GM12878 (cell line): ENCODE data around the gene ARL15.

ENCODE experiments used
- ATF2 ChIP-seq: IDR thresholded peaks from 2 replicates; pipeline ENCODE4 v1.6.1; 2012; ENCODE audit warnings: low read length, inconsistent platforms
- CEBPB ChIP-seq, 2 experiments: fragments of 150-350 bp in 1 of 2; IDR thresholded peaks; 2 replicates each; pipeline ENCODE4 v1.6.1; 2012 to 2014; ENCODE audit warnings: low read depth in 2 of 2, low read length in 2 of 2, borderline replicate concordance in 1 of 2, inconsistent platforms in 1 of 2
- CREB1 ChIP-seq: IDR thresholded peaks from 2 replicates; pipeline ENCODE4 v1.6.1; 2012; ENCODE audit warnings: low read depth, mild to moderate bottlenecking, inconsistent platforms
- CREM ChIP-seq: IDR thresholded peaks from 2 replicates; pipeline ENCODE4 v1.6.1; 2014; ENCODE audit warnings: antibody characterized with exemption, low read depth
- CTCF ChIP-seq, 3 experiments: IDR thresholded peaks in 2 of 3; conservative IDR thresholded peaks in 1 of 3; 2 replicates each; pipeline ENCODE4 v1.5.1; 2011; ENCODE audit warnings: low read depth in 3 of 3, low read length in 3 of 3, mild to moderate bottlenecking in 3 of 3, control low read depth in 2 of 3, moderate library complexity in 2 of 3, inconsistent platforms in 1 of 3, mixed read lengths in 1 of 3; ENCODE audit not compliant: control insufficient read depth in 2 of 3, insufficient read depth in 1 of 3; ENCODE audit errors: extremely low read depth in 1 of 3
- EZH2 ChIP-seq: IDR thresholded peaks from 2 replicates; pipeline ENCODE4 v1.6.1; 2012; ENCODE audit warnings: low read depth, mild to moderate bottlenecking, control low read depth, inconsistent platforms, low read length, borderline replicate concordance; ENCODE audit not compliant: control insufficient read depth
- GABPA ChIP-seq: IDR thresholded peaks from 2 replicates; pipeline ENCODE4 v1.6.1; 2014; ENCODE audit warnings: antibody characterized with exemption, low read depth, mild to moderate bottlenecking, inconsistent platforms
- MAX ChIP-seq: IDR thresholded peaks from 2 replicates; pipeline ENCODE4 v1.6.1; 2012; ENCODE audit warnings: low read depth, low read length, improper control_type of control experiment
- POLR2A ChIP-seq: IDR thresholded peaks from 2 replicates; pipeline ENCODE4 v1.6.1; 2011; ENCODE audit warnings: low read depth, mild to moderate bottlenecking, low read length
- PRDM15 ChIP-seq: fragments of 450-650 bp; formaldehyde crosslinking; IDR thresholded peaks from 2 replicates; pipeline ENCODE4 v1.4.0; 2020; ENCODE audit warnings: mild to moderate bottlenecking, moderate library complexity
- SP1 ChIP-seq: IDR thresholded peaks from one replicate; pipeline ENCODE4 v1.6.1; 2011; ENCODE audit warnings: low read depth, low read length
- TBL1XR1 ChIP-seq: IDR thresholded peaks from 2 replicates; pipeline ENCODE4 v1.6.1; 2012; ENCODE audit warnings: low read depth, low read length, improper control_type of control experiment

- TF ChIP-seq TBL1XR1 (no peak), ATF2 (no peak), CTCF (IDR thresholded peaks at IDR 0.05 in 2 of 3, conservative IDR thresholded peaks at IDR 0.05 in 1 of 3; ENCODE audit: control insufficient read depth in 2 of 3, extremely low read depth in 1 of 3, insufficient read depth in 1 of 3, low read depth in 3 of 3, low read length in 3 of 3) (no peak), EZH2 (no peak), GABPA (no peak), CREB1 (no peak), PRDM15 (no peak), MAX (no peak), CEBPB (IDR thresholded peaks at IDR 0.05; ENCODE audit: borderline replicate concordance in 1 of 2, low read depth in 2 of 2, low read length in 2 of 2) (no peak), SP1 (no peak), POLR2A (no peak), CREM (no peak)
Observed at GRCh38 chr5:54278979-54279717, 31.2 kb downstream of the ARL15 start.
